H1 (cell line): ENCODE data around the gene DYNLT2. TPM values are rescaled to one million over a fixed set of nuclear protein-coding genes. Genes with fewer than 3 reads are reported as not detected.

Source experiments
- CTCF ChIA-PET: fragments of 300-600 bp; sonication (Branson Sonifier 250); formaldehyde crosslinking; loops from one replicate; lab custom pipeline; 2021; ENCODE audit not compliant: partially characterized antibody; lab: Charles Lee
- POLR2A ChIA-PET: fragments of 300-600 bp; sonication (Branson Sonifier 250); formaldehyde crosslinking; loops from one replicate; lab custom pipeline; 2021; ENCODE audit warnings: inconsistent platforms; ENCODE audit not compliant: partially characterized antibody; lab: Charles Lee
- DNase-seq, 2 experiments: peaks; one replicate each; pipeline versions ENCODE4 v3.0.0 to v3.0.0-alpha.2; 2010 to 2022; ENCODE audit warnings: low spot score in 2 of 2, low read depth in 1 of 2, mixed read lengths in 1 of 2
- FAIRE-seq: peaks from 2 replicates; lab custom pipeline; 2011; peaks lifted over from hg19 to GRCh38; lab: Jason Lieb, UNC
- H2AFZ ChIP-seq: 2 replicates; pipeline ENCODE4 v1.8.1; 2012; ENCODE audit warnings: low read length, inconsistent platforms
- H2AK5ac ChIP-seq: 2 replicates; pipeline ENCODE4 v1.6.1; 2013; ENCODE audit warnings: low read depth, low read length
- H2BK120ac ChIP-seq: replicated peaks from 2 replicates; pipeline ENCODE3; 2013; ENCODE audit warnings: low read depth, low read length, inconsistent platforms
- H2BK12ac ChIP-seq: 2 replicates; pipeline ENCODE4 v1.6.1; 2013; ENCODE audit warnings: low read depth, low read length
- H2BK15ac ChIP-seq: 2 replicates; pipeline ENCODE4 v1.6.1; 2013; ENCODE audit warnings: low read length
- H2BK20ac ChIP-seq: 2 replicates; pipeline ENCODE4 v1.6.1; 2013; ENCODE audit warnings: low read length
- H2BK5ac ChIP-seq: 2 replicates; pipeline ENCODE4 v1.6.1; 2013; ENCODE audit warnings: low read depth, low read length
- H3K14ac ChIP-seq: 2 replicates; pipeline ENCODE4 v1.6.1; 2013; ENCODE audit warnings: inconsistent platforms; ENCODE audit not compliant: insufficient read length
- H3K18ac ChIP-seq: 2 replicates; pipeline ENCODE4 v1.6.1; 2013; ENCODE audit warnings: low read length; ENCODE audit errors: extremely low read depth
- H3K23ac ChIP-seq: 2 replicates; pipeline ENCODE4 v1.6.1; 2013; ENCODE audit warnings: inconsistent platforms; ENCODE audit not compliant: insufficient read length
- H3K23me2 ChIP-seq: 2 replicates; pipeline ENCODE4 v1.6.1; 2013; ENCODE audit warnings: low read depth, low read length
- H3K27ac ChIP-seq: 2 replicates; pipeline ENCODE4 v1.6.1; 2011; ENCODE audit warnings: low read depth, low read length, inconsistent platforms
- H3K27me3 ChIP-seq, 4 experiments: replicated peaks in 1 of 4; 1 replicate in 1 of 4; 2 replicates in 3 of 4; pipeline versions ENCODE4 v1.6.1 to v1.8.1; 2011 to 2013; ENCODE audit warnings: low read length in 3 of 4, mild to moderate bottlenecking in 3 of 4, inconsistent platforms in 2 of 4, mixed read lengths in 2 of 4, moderate library complexity in 1 of 4; ENCODE audit not compliant: control insufficient read depth in 3 of 4, insufficient read depth in 3 of 4; ENCODE audit errors: extremely low read depth in 1 of 4
- H3K36me3 ChIP-seq, 4 experiments: 2 replicates each; pipeline versions ENCODE4 v1.6.1 to v1.8.1; 2011 to 2013; ENCODE audit warnings: mild to moderate bottlenecking in 4 of 4, low read length in 3 of 4, moderate library complexity in 2 of 4, control low read depth in 1 of 4, inconsistent platforms in 1 of 4; ENCODE audit not compliant: insufficient read depth in 4 of 4, control insufficient read depth in 2 of 4
- H3K4ac ChIP-seq: replicated peaks from 2 replicates; pipeline ENCODE3; 2013; ENCODE audit warnings: low read length, low read depth, mixed read lengths, inconsistent platforms; ENCODE audit not compliant: insufficient read length
- H3K4me1 ChIP-seq, 4 experiments: replicated peaks in 1 of 4; 1 replicate in 1 of 4; 2 replicates in 3 of 4; pipeline versions ENCODE4 v1.6.1 to v1.8.1; 2011 to 2013; ENCODE audit warnings: low read length in 3 of 4, inconsistent platforms in 2 of 4, mixed read lengths in 1 of 4; ENCODE audit not compliant: insufficient read depth in 4 of 4, control insufficient read depth in 3 of 4
- H3K4me2 ChIP-seq, 2 experiments: 2 replicates each; pipeline versions ENCODE4 v1.6.1 to v1.8.1; 2011 to 2013; ENCODE audit warnings: low read depth in 2 of 2, low read length in 2 of 2, control low read depth in 1 of 2, inconsistent platforms in 1 of 2, mild to moderate bottlenecking in 1 of 2; ENCODE audit not compliant: insufficient read depth in 1 of 2
- H3K4me3 ChIP-seq, 4 experiments: fragments of 200-600, 300-600 bp in 1 of 4; sonication (generic), shearing (Covaris generic), sonication (Bioruptor Twin) in 1 of 4; 2 replicates each; pipeline versions ENCODE4 v1.5.1 to v1.8.1; 2011 to 2016; ENCODE audit warnings: low read length in 4 of 4, low read depth in 3 of 4, control low read depth in 2 of 4, inconsistent platforms in 2 of 4, mild to moderate bottlenecking in 2 of 4, mixed read lengths in 1 of 4, moderate library complexity in 1 of 4; ENCODE audit not compliant: insufficient read depth in 2 of 4; ENCODE audit errors: extremely low read depth in 1 of 4
- H3K56ac ChIP-seq: replicated peaks from 2 replicates; pipeline ENCODE3; 2013; ENCODE audit warnings: low read depth, mild to moderate bottlenecking, mixed read lengths, low read length, inconsistent platforms; ENCODE audit not compliant: insufficient read length
- H3K79me1 ChIP-seq: 2 replicates; pipeline ENCODE4 v1.6.1; 2013; ENCODE audit warnings: low read depth, low read length, control low read depth
- H3K79me2 ChIP-seq, 2 experiments: 2 replicates each; pipeline versions ENCODE4 v1.6.1 to v1.8.1; 2012 to 2013; ENCODE audit warnings: low read length in 2 of 2, mild to moderate bottlenecking in 2 of 2, inconsistent platforms in 1 of 2; ENCODE audit not compliant: insufficient read depth in 2 of 2, control insufficient read depth in 1 of 2
- H3K9ac ChIP-seq, 4 experiments: replicated peaks in 1 of 4; 1 replicate in 1 of 4; 2 replicates in 3 of 4; pipeline versions ENCODE4 v1.6.1 to v1.8.1; 2011 to 2013; ENCODE audit warnings: low read depth in 3 of 4, low read length in 3 of 4, control low read depth in 2 of 4, mild to moderate bottlenecking in 2 of 4, moderate library complexity in 2 of 4, inconsistent platforms in 1 of 4; ENCODE audit errors: extremely low read depth in 1 of 4
- H3K9me3 ChIP-seq, 2 experiments: 2 replicates each; pipeline versions ENCODE4 v1.6.1 to v1.8.1; 2012 to 2013; ENCODE audit warnings: mild to moderate bottlenecking in 2 of 2, moderate library complexity in 2 of 2, control low read depth in 1 of 2, inconsistent platforms in 1 of 2, low read depth in 1 of 2, low read length in 1 of 2, mixed read lengths in 1 of 2; ENCODE audit not compliant: insufficient read depth in 2 of 2
- H4K20me1 ChIP-seq, 2 experiments: replicated peaks in 1 of 2; 2 replicates each; pipeline versions ENCODE3 to v1.8.1; 2011 to 2013; ENCODE audit warnings: inconsistent platforms in 2 of 2, low read length in 2 of 2, mild to moderate bottlenecking in 1 of 2; ENCODE audit not compliant: insufficient read depth in 2 of 2, control insufficient read depth in 1 of 2
- H4K5ac ChIP-seq: 2 replicates; pipeline ENCODE4 v1.6.1; 2013; ENCODE audit warnings: low read length, low read depth, mixed read lengths, inconsistent platforms; ENCODE audit not compliant: insufficient read length
- H4K8ac ChIP-seq: 2 replicates; pipeline ENCODE4 v1.8.0; 2013; ENCODE audit warnings: mild to moderate bottlenecking, moderate library complexity, low read length, inconsistent platforms; ENCODE audit not compliant: insufficient read depth; ENCODE audit errors: extremely low read depth
- H4K91ac ChIP-seq: replicated peaks from 2 replicates; pipeline ENCODE3; 2013; ENCODE audit warnings: low read length, mixed read lengths, inconsistent platforms; ENCODE audit not compliant: insufficient read length
- CBX8 ChIP-seq: fragments of 300-800, 300-1000 bp; sonication (generic); IDR thresholded peaks from 2 replicates; pipeline ENCODE4 v1.7.1; 2016; ENCODE audit warnings: low read depth, low read length, borderline replicate concordance
- EP300 ChIP-seq, 2 experiments: IDR thresholded peaks; 1 replicate in 1 of 2; 2 replicates in 1 of 2; pipeline ENCODE4 v1.6.1; 2011 to 2012; ENCODE audit warnings: low read depth in 2 of 2, low read length in 2 of 2, mild to moderate bottlenecking in 2 of 2, borderline replicate concordance in 1 of 2, inconsistent platforms in 1 of 2, moderate library complexity in 1 of 2
- HDAC6 ChIP-seq: IDR thresholded peaks from one replicate; pipeline ENCODE4 v1.7.1; 2012; ENCODE audit warnings: low read depth, mild to moderate bottlenecking, inconsistent platforms, low read length, moderate library complexity
- POLR2AphosphoS5 ChIP-seq: IDR thresholded peaks from 2 replicates; pipeline ENCODE4 v1.6.1; 2011; ENCODE audit warnings: low read depth, low read length
- RNF2 ChIP-seq: fragments of 200-900, 300-1000 bp; sonication (generic); IDR thresholded peaks from 2 replicates; pipeline ENCODE4 v1.7.1; 2016; ENCODE audit warnings: borderline replicate concordance, low read depth, mild to moderate bottlenecking, antibody characterized with exemption, low read length; ENCODE audit not compliant: poor library complexity, severe bottlenecking; ENCODE audit errors: missing control alignments
- SAP30 ChIP-seq: fragments of 300-600 bp; sonication (generic); IDR thresholded peaks from 2 replicates; pipeline ENCODE4 v1.7.1; 2012; ENCODE audit warnings: low read length, moderate library complexity, mild to moderate bottlenecking, inconsistent platforms; ENCODE audit not compliant: insufficient read depth, insufficient replicate concordance
- SIX5 ChIP-seq: IDR thresholded peaks from 2 replicates; pipeline ENCODE4 v1.6.1; 2011; ENCODE audit warnings: mild to moderate bottlenecking, low read depth, low read length
- SP1 ChIP-seq: IDR thresholded peaks from 2 replicates; pipeline ENCODE4 v1.6.1; 2011; ENCODE audit warnings: low read depth, low read length
- SP2 ChIP-seq: IDR thresholded peaks from 2 replicates; pipeline ENCODE4 v1.6.1; 2012; ENCODE audit warnings: mild to moderate bottlenecking, low read length, inconsistent platforms
- SRF ChIP-seq: IDR thresholded peaks from 2 replicates; pipeline ENCODE4 v1.6.1; 2011; ENCODE audit warnings: mild to moderate bottlenecking, low read depth, low read length, moderate library complexity
- WGBS, 2 experiments: shearing (Covaris generic) in 1 of 2; methylation state at CpG; one replicate each; pipeline versions ENCODE4 v1.1.6 to v1.1.7; 2013 to 2015; ENCODE audit warnings: low lambda C conversion rate in 2 of 2, mixed read lengths in 2 of 2, inconsistent platforms in 1 of 2, low coverage in 1 of 2, missing lambda C conversion rate in 1 of 2; ENCODE audit not compliant: insufficient replicate concordance in 2 of 2, insufficient coverage in 1 of 2, insufficient read length in 1 of 2; ENCODE audit errors: extremely low coverage in 1 of 2, missing lambda C conversion rate in 1 of 2; 5-methylcytosine and 5-hydroxymethylcytosine counted together
- polyA plus RNA-seq, 7 experiments: library from polyadenylated mRNA; depleted of rRNA in 3 of 7; stranded (reverse) in 5 of 7; unstranded in 2 of 7; fragments of >200 nt in 5 of 7; fragments of 200-250 nt in 2 of 7; gene quantifications; 1 replicate in 5 of 7; 2 replicates in 1 of 7; 4 replicates in 1 of 7; pipeline versions ENCODE4 v1.2.1 to v1.2.3, GENCODE V29; 2011 to 2013; ENCODE audit warnings: missing spikeins in 2 of 7, mixed read lengths in 2 of 7
- total RNA-seq: library from RNA; stranded (reverse); fragmentation: NEBNext Ultra II Directional; extraction: Animal tissue kit (Norgen Biotek cat#: 25700); gene quantifications from 2 replicates; pipeline ENCODE4 v1.2.1, GENCODE V29; 2021

The DYNLT2 gene
- total and polyA plus RNA-seq, 2 of the 8 experiments (the other 6 are each of a cell fraction or from before 2014, with no cell fraction given): 0.48 to 1.8 TPM

- H2AK5ac ChIP-seq: no peak overlapping the region
- FAIRE-seq: no peak
- H2BK12ac ChIP-seq: no peak overlapping the region
- no peak overlapping the region for H3K56ac ChIP-seq
- H3K14ac ChIP-seq: no peak overlapping the region
- no peak overlapping the region for H2BK20ac ChIP-seq
- no peaks in the 10 kb centered on the region for H3K4me1 ChIP-seq
- no peak overlapping the region for H2BK5ac ChIP-seq
- DNase-seq: no peak
- H2AFZ ChIP-seq: no peak overlapping the region
- H3K27me3 ChIP-seq: no peaks in the 10 kb centered on the region
- no peaks in the 10 kb centered on the region for H3K36me3 ChIP-seq
- no peak overlapping the region for H3K9ac ChIP-seq
- H3K27ac ChIP-seq: no peak overlapping the region
- WGBS, 2 experiments: 82% methylated on average over 1 of the region's 1 CpG; no CpG with 5 or more reads in 1 of the 2 experiments
- no peak overlapping the region for H3K4ac ChIP-seq
- no peak overlapping the region for H2BK15ac ChIP-seq
- 0 out of 2 replicates have a peak, but pooled peaks cover 3% of the 10 kb centered on the region for H3K23me2 ChIP-seq
- H4K5ac ChIP-seq: no peak overlapping the region
- no peak overlapping the region for H2BK120ac ChIP-seq
- POLR2A ChIA-PET: no interaction called here
- H4K20me1 ChIP-seq: no peaks in the 10 kb centered on the region
- H3K4me3 ChIP-seq: no peak overlapping the region
- CTCF ChIA-PET: interaction anchor here (0.7 kb wide), 1 partner anchor 16 kb away, joined by 3 read pairs; no protein-coding TSS in a partner anchor
- no peak overlapping the region for H4K91ac ChIP-seq
- no peak overlapping the region for H3K4me2 ChIP-seq
- H3K23ac ChIP-seq: no peak overlapping the region
- peaks cover 0 to 13% of the 10 kb centered on the region in 2 experiments; a peak in 2 of 4 replicates for H3K79me2 ChIP-seq
- no peak overlapping the region for H3K18ac ChIP-seq
- H3K9me3 ChIP-seq: no peaks in the 10 kb centered on the region
- no peak for TF ChIP-seq RNF2
- TF ChIP-seq SIX5: no peak
- TF ChIP-seq CBX8: no peak
- TF ChIP-seq HDAC6: no peak
- no peak for TF ChIP-seq SRF
- TF ChIP-seq SAP30: no peak
- TF ChIP-seq POLR2AphosphoS5: no peak
- no peak for TF ChIP-seq SP1
- TF ChIP-seq SP2: no peak
- no peak for TF ChIP-seq EP300 (IDR thresholded peaks at IDR 0.05; ENCODE audit: borderline replicate concordance in 1 of 2, low read depth in 2 of 2, low read length in 2 of 2)
- H3K79me1 ChIP-seq: no peaks in the 10 kb centered on the region
- H4K8ac ChIP-seq: no peak overlapping the region
These were observed 4.8 kb downstream of the DYNLT2 start for GRCh38 chr6:169746556-169746955.
